ENCODE results near the gene HAGHL. TPM values are rescaled to one million over a fixed set of nuclear protein-coding genes. Genes with fewer than 3 reads are reported as not detected.
A peak's percentile ranks its signal among the peaks of the same experiment; 100 is the strongest.

The HAGHL gene
- total and polyA plus RNA-seq, 2 donors from 2014 or later = 7.5 to 18.0 TPM

GRCh38 chr16:704552-705380, 22.1 kb upstream of the HAGHL start:
- Histone ChIP-seq H3K27ac (ENCODE audit: low read depth in 2 of 2, low read length in 2 of 2) (no peak overlapping the region), H3K4me3 (ENCODE audit: low read length in 3 of 3) (no peak overlapping the region), H3K9ac (ENCODE audit: low read length in 3 of 3) (no peak overlapping the region), H3K27me3 (ENCODE audit: control insufficient read depth, insufficient read depth, low read length) (peaks cover 26% of the 10 kb centered on the region), H3K36me3 (ENCODE audit: control insufficient read depth in 2 of 3, insufficient read depth in 3 of 3, low read length in 3 of 3) (no peaks in the 10 kb centered on the region), H3K9me3 (ENCODE audit: control insufficient read depth in 2 of 3, insufficient read depth in 1 of 3, low read length in 3 of 3) (no peaks in the 10 kb centered on the region), H3K4me1 (ENCODE audit: control insufficient read depth in 2 of 3, insufficient read depth in 2 of 3, low read depth in 1 of 3, low read length in 3 of 3) (no peaks in the 10 kb centered on the region)
- DNase-seq = no peak
- intact Hi-C loops (cut with DNase I) = no loop called here
- no peak for FAIRE-seq
- no peak for TF ChIP-seq CTCF (IDR thresholded peaks at IDR 0.05; ENCODE audit: borderline replicate concordance, extremely low read depth, insufficient read depth)

- Histone ChIP-seq H3K36me3 (ENCODE audit: control insufficient read depth in 2 of 3, insufficient read depth in 3 of 3, low read length in 3 of 3) (no peaks in the 10 kb centered on the region), H3K9me3 (ENCODE audit: control insufficient read depth in 2 of 3, insufficient read depth in 1 of 3, low read length in 3 of 3) (no peaks in the 10 kb centered on the region), H3K9ac (ENCODE audit: low read length in 3 of 3) (no peak within 1 kb of the TSS), H3K27me3 (ENCODE audit: control insufficient read depth, insufficient read depth, low read length) (peaks cover 26% of the 10 kb centered on the region), H3K4me3 (ENCODE audit: low read length in 3 of 3) (no peak within 1 kb of the TSS), H3K4me1 (ENCODE audit: control insufficient read depth in 2 of 3, insufficient read depth in 2 of 3, low read depth in 1 of 3, low read length in 3 of 3) (no peaks in the 10 kb centered on the region), H3K27ac (ENCODE audit: low read depth in 2 of 2, low read length in 2 of 2) (no peak within 1 kb of the TSS)
- TF ChIP-seq CTCF (IDR thresholded peaks at IDR 0.05; ENCODE audit: borderline replicate concordance, extremely low read depth, insufficient read depth) = no peak
- DNase-seq = no peak
- no peak for FAIRE-seq
- intact Hi-C loops (cut with DNase I) = no loop called here
Measured at GRCh38 chr16:705431-706188, 21.3 kb upstream of the HAGHL start, which contains the start of gene FBXL16. FBXL16 (minus strand) TSS chr16:705801; CDS start chr16:697405, 8,396 bp downstream.

- H3K4me3 ChIP-seq (ENCODE audit: low read length in 3 of 3) = no peak overlapping the region
Measured at GRCh38 chr16:706189-707061, 20.5 kb upstream of the HAGHL start.

More at GRCh38 chr16:706189-707061, 20.5 kb upstream of the HAGHL start:
- H3K27me3 ChIP-seq (ENCODE audit: control insufficient read depth, insufficient read depth, low read length) = peaks cover 26% of the 10 kb centered on the region
- DNase-seq = peak in 1 of 5 donors; percentile 36
- no peak overlapping the region for H3K9ac ChIP-seq (ENCODE audit: low read length in 3 of 3)
- TF ChIP-seq CTCF (IDR thresholded peaks at IDR 0.05; ENCODE audit: borderline replicate concordance, extremely low read depth, insufficient read depth) = no peak
- FAIRE-seq = no peak
- H3K36me3 ChIP-seq (ENCODE audit: control insufficient read depth in 2 of 3, insufficient read depth in 3 of 3, low read length in 3 of 3) = no peaks in the 10 kb centered on the region
- H3K27ac ChIP-seq (ENCODE audit: low read depth in 2 of 2, low read length in 2 of 2) = no peak overlapping the region
- H3K9me3 ChIP-seq (ENCODE audit: control insufficient read depth in 2 of 3, insufficient read depth in 1 of 3, low read length in 3 of 3) = no peaks in the 10 kb centered on the region
- H3K4me1 ChIP-seq (ENCODE audit: control insufficient read depth in 2 of 3, insufficient read depth in 2 of 3, low read depth in 1 of 3, low read length in 3 of 3) = no peaks in the 10 kb centered on the region
- intact Hi-C loops (cut with DNase I) = no loop called here
